GM21390 (cell line): ENCODE measurements around the gene SCGB1D2.

Experiments used
- ATAC-seq: cut with Tn5 transposase; IDR thresholded peaks from one replicate; pipeline ENCODE4 v1.9.1; 2021; ENCODE audit not compliant: unreplicated experiment

The SCGB1D2 gene

DNA sequence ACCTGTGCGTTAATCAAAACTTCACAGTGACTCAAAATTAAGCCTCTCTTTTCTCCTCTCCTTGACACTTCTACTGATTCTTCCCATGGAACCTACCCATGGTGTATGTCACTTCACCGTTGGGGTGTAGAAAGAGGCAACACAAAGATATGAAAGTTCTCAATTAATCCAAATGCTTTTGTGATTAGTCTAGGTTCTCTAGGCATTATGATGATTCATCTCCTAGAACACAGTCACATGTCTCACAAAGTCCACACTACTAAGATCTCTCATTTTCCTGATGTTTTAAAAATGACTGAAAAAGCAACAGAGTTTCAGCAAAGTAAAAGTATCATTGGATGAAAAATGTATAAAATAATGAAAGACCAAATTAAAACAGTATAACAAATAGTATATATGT is 14.2 kb downstream of the SCGB1D2 start:
- ATAC-seq: no peak

DNA sequence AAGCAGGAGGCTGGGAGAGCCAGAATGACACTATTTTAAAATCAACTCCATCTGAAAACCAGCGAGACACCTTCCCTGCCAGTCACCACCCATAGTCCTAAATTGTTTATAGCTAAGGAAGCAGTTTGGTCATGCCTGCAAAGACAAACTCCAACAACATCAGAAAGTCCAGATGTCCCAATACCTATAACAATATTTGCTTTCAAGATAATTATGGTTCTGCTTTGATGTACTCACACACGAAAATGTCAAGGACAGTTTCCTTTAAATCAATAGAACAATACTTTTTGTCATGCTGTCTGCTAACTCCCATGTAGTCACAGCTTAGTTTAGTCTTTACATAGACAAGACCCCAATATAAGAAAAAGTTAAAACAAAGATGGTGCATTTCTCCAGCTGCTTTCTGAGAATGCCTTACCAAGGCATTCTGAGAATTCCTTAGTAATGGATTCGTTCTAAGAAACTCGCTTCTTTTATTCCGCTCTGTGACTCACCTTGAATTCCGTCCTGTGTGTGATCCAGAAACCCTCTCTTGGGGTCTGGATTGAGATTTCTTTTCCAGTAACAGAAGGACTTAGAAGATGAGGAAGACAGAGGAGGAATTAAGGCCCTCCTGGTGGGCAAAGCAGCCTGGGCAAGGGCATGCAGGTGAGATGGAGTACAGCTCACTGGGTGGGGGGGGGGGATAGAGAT is 18.4 kb downstream of the SCGB1D2 start:
- ATAC-seq: no peak

DNA sequence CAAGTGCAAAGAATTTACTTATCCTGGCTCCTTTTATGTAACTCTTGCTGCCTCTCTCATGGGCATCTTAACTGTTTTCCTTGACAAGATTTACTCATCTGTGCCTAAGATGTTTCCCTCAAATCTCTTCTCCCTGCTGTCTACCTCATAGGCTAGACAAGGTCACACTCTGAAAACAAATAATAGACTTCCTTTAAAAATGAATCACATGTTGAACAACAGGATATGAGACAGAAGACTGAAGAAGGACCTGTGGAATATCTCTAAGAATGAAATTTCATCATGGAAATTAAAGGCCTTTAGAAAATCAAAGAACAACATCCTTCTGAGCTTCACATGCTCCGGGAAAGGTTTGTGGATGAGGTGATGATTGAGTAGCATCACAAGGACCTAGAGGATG is 22.0 kb downstream of the SCGB1D2 start:
- no peak for ATAC-seq

DNA sequence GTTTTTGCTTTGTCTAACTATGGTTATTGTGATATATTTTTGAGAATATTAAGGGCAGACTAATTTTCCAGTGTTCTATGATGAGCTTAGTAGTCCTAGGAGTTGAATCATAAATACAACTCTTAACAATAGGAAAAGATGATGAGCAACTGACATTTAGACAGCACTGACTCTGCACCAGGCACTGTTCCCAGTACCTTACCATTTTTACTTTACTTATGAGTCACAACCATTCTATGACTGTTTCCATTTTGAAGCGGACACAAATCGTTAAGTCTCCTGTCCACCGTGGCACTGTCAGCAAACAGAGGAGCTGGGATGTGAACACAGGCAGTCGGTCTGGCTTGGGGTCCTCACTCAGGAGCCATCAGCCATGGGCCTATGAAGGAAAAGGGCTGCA is 24.5 kb downstream of the SCGB1D2 start:
- ATAC-seq: no peak

DNA sequence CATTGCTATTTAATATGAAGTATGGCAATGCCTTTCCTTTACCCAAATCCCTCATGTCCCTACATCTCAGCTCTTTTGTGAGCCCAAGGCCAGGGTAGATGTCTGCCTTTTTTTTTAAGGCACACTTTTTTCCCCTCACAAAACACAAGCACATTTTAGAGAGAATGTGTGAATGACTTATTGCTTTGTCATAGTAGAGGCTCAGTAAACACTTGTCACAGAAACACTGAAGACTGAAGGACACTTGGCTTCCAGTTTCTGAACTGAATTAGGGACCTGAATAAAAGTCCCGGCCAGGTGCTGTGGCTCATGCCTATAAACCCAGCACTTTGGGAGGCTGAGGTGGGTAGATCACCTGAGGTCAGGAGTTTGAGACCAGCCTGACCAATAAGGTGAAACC is 25.0 kb downstream of the SCGB1D2 start:
- no peak for ATAC-seq

DNA sequence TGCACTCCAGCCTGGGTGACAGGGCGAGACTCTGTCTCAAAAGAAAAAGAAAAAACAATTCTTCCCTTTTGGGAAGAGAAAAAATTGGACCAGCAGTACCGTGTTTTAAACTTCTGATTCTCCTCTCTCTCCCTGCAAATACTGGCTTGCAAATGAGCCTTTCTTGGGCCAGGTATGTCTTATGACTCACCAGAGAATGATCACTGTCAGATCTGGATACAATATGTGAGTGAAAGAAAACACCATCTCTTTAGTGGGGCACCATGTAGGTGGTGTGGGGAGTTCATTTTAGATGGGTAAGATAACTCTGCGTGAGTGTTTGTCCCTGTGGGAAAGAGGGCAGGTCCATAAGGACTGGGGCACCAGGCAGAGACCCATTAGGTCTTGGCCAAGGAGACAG is 25.5 kb downstream of the SCGB1D2 start:
- no peak for ATAC-seq

DNA sequence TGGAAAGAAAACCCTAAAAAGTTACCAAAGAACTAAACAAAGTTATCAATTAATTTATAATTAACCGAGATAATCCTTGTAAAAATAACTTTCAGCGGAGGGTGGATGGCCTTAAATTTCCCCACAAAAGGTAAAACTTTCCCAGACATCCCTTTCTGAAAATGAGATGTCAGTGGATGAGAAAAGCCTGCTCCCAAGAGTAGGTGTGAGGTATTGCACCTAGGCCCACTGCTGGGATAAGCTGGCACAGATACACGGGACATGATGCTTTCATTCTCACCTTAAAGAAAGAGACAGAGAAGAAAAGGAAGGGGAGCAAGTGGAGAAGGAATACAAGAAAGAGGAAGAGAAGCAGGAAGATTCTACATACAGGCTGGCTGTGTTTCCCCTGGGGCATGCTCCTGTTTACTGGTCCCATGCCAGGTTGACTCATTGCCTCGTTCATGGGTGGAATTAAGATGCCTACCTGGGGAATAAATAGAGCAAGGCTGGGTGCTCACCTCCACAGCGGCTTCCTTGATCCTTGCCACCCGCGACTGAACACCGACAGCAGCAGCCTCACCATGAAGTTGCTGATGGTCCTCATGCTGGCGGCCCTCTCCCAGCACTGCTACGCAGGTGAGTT is 27.7 kb downstream of the SCGB1D2 start, which contains the start of gene SCGB2A2:
Gene SCGB2A2 (plus strand): TSS at position 505 of the 625 bp plus-strand sequence. CDS start 59 bp downstream, at position 564.
- ATAC-seq: no peak

DNA sequence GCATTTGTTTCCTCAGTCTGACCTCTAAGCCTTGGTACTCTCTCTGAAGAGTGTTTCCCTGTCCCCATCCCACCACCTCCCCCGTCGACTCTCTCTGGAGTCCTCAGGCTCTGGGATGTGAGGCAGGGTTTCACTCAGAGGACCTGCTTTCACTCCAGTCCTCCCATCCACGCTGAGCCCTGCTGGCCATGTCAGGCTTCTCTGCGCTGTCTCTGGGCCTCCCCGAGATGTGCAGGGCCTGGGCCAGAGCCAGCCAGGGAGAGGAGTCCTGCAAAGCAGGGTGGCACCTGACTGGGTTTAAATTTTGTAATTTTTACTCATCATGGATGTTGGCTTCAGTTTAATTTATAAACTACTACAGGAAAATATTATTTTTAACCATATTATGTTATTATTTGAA is 31.2 kb downstream of the SCGB1D2 start:
- no peak for ATAC-seq

DNA sequence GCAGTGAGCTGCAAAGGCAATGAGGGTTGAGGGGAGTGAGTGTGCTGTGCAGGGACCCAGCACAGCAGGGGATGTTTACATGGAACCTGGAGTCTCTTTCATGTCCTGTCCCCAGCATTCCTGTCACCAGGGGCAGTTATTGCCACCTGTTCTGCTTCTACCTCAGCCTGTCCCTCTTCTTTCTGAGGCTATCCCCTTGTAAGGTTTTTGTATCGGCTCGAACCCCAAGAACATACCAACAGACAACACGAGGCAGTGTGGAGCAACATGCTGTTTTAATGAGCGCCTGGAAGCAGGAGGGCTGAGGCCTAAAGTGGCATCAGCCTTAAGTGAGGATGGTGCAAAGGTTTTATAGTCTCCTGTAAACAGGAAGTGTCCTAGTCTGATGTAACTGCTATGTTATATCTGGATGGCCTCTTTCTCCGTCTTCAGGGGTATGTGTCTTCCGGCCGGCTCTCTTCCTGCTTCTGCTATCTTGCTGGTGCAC is 31.8 kb downstream of the SCGB1D2 start:
- ATAC-seq: no peak

DNA sequence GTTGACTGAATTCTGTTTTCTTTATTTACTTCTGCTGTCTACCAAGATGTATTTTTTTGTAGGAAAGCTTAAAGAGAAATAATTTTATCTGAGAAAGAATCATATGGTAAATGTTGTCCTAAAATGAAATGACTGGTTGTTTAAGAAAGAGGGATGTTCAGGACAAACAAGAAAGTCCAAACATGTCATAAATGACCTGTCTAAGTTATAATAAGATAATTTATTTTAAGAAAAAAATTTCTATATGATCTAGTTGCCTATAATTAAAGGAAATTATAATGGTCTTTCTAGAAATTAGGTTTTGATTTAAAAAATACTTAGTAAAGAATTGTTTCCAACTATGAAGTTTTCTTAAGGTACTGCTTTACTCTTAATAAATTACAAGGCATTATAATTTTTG is 38.4 kb downstream of the SCGB1D2 start:
- no peak for ATAC-seq
